ENCODE data around the gene ALDH18A1.

ALDH18A1 gene

GRCh38 chr10:95556994-95557767 is 99.3 kb downstream of the ALDH18A1 start:
- no peak for DNase-seq (ENCODE audit: low read depth)
